C4-2B (cell line): ENCODE measurements around the gene AMY2B.
"Not testable (repeated sequence)": the region's sequence is repeated elsewhere in the genome, so short reads cannot be mapped to it uniquely, and the experiment has no call there.

ENCODE experiments used
- H3K27ac ChIP-seq: fragments of 450-650 bp; 2 replicates; pipeline ENCODE4 v1.5.1; 2017
- CTCF ChIP-seq: fragments of 450-650 bp; conservative IDR thresholded peaks from 2 replicates; pipeline ENCODE4 v1.5.1; 2017; ENCODE audit warnings: mild to moderate bottlenecking
- ZFX ChIP-seq: fragments of 450-650 bp; IDR thresholded peaks from 2 replicates; pipeline ENCODE4 v1.6.1; 2017

AMY2B gene

DNA sequence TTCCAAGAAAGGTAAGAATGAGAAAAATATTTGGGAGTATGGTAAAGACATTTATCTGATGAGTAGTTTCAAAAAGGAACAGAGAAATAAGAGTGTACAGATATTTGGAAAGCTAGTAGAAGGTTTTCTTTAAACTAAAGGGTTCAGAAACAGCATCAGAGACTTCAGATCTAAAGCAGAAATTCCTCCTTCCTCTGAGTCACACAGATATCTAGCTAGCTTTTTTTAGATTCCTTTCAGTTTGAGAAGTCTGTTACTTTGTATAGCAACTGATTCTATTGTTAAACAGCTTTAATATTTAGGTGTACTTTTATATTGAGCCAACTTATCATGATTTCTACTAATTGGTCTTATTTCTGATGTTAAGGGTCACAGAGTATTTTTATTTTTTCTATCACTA, 4.7 kb downstream of the AMY2B start:
- H3K27ac ChIP-seq: no peak overlapping the region
- TF ChIP-seq CTCF: no peak
- TF ChIP-seq ZFX: no peak

DNA sequence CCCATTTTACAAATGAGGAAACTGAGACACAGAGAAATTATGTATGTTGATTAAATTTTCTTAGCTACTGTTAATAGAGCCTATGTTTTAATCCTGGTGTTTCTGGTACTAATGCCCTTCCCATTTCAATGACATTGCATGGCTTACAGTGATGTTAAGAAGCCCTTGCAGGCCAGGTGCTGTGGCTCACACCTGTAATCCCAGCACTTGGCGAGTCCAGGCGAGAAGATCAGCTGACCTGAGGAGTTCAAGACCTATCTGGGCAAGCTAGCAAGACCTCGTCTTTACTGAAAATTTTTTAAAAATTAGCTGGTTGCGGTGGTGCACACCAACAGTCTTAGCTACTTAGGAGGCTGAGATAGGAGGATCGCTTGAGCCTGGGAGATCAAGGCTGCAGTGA, 5.4 kb downstream of the AMY2B start:
- H3K27ac ChIP-seq: not testable (repeated sequence)

- no peak overlapping the region for H3K27ac ChIP-seq
- no peak for TF ChIP-seq ZFX
- no peak for TF ChIP-seq CTCF
Measured at GRCh38 chr1:103582464-103582863, 11.1 kb downstream of the AMY2B start.

GRCh38 chr1:103583887-103584286, 12.5 kb downstream of the AMY2B start:
- TF ChIP-seq ZFX (no peak), CTCF (no peak)

GRCh38 chr1:103584537-103584936, 13.1 kb downstream of the AMY2B start:
- no peak overlapping the region for H3K27ac ChIP-seq
- TF ChIP-seq CTCF (no peak), ZFX (no peak)

More at GRCh38 chr1:103583887-103584286, 12.5 kb downstream of the AMY2B start:
- no peak overlapping the region for H3K27ac ChIP-seq

GRCh38 chr1:103602740-103603139, 31.4 kb downstream of the AMY2B start:
- H3K27ac ChIP-seq: not testable (repeated sequence)

- H3K27ac ChIP-seq: no peak overlapping the region
- TF ChIP-seq CTCF (no peak), ZFX (no peak)
Measured at GRCh38 chr1:103616362-103616761, 45.0 kb downstream of the AMY2B start.

GRCh38 chr1:103616994-103617477, 45.6 kb downstream of the AMY2B start, which contains the start of gene AMY2A:
Gene AMY2A (plus strand): TSS chr1:103617427. CDS start chr1:103617441, 14 bp downstream.
- not testable (repeated sequence) for H3K27ac ChIP-seq

DNA sequence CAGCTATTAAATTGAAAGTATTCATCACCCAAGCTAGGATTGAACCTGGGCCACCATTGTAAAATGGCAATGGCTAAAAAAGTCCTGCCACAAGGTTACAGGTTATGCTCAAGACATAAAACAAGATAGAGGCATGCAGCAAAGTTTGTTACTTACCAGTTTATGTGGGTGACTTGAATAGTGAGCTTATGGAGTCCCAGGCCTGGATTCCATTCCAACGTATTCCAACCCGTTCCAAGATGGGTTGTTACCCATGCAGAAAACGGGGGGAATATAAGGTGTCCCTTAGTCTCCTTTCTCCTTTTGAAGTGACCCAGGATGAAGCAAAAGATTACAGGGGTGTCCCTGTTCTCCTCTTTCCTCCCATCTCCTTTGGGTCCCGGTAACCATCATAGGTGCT, 56.0 kb downstream of the AMY2B start:
- not testable (repeated sequence) for H3K27ac ChIP-seq
